Mesothelial cell of epicardium (in vitro differentiated cells): ENCODE data around the gene ABCA13. TPM values are rescaled to one million over a fixed set of nuclear protein-coding genes. Genes with fewer than 3 reads are reported as not detected.

Experiments
- DNase-seq, 2 experiments: peaks; one replicate each; pipeline ENCODE4 v3.0.0; 2021; ENCODE audit warnings: low spot score in 2 of 2; ENCODE audit not compliant: unreplicated experiment in 2 of 2
- H3K27ac Mint-ChIP-seq: 2 replicates; pipeline ENCODE4 v1.8.0; 2021; ENCODE audit warnings: mixed read lengths
- H3K27me3 Mint-ChIP-seq: 2 replicates; pipeline ENCODE4 v1.8.0; 2021; ENCODE audit warnings: low read depth, mixed read lengths
- H3K36me3 Mint-ChIP-seq: 2 replicates; pipeline ENCODE4 v1.8.0; 2021; ENCODE audit warnings: mixed read lengths
- H3K4me1 Mint-ChIP-seq: 2 replicates; pipeline ENCODE4 v1.8.0; 2021; ENCODE audit warnings: mixed read lengths
- H3K4me3 Mint-ChIP-seq: 2 replicates; pipeline ENCODE4 v1.8.0; 2021; ENCODE audit warnings: mild to moderate bottlenecking, moderate library complexity, mixed read lengths
- H3K9me3 Mint-ChIP-seq: 2 replicates; pipeline ENCODE4 v1.8.0; 2021; ENCODE audit warnings: mixed read lengths
- CTCF ChIP-seq: fragments of 200-600 bp; sonication (generic); IDR thresholded peaks from one replicate; pipeline ENCODE4 v1.5.0; 2021; ENCODE audit warnings: antibody characterized with exemption; ENCODE audit not compliant: unreplicated experiment
- total RNA-seq: library from RNA; stranded (reverse); gene quantifications from 3 replicates; pipeline ENCODE4 v1.2.1, GENCODE V29; 2021

The ABCA13 gene
- total RNA-seq, 1 donor from 2014 or later, result 0.29 TPM

DNA sequence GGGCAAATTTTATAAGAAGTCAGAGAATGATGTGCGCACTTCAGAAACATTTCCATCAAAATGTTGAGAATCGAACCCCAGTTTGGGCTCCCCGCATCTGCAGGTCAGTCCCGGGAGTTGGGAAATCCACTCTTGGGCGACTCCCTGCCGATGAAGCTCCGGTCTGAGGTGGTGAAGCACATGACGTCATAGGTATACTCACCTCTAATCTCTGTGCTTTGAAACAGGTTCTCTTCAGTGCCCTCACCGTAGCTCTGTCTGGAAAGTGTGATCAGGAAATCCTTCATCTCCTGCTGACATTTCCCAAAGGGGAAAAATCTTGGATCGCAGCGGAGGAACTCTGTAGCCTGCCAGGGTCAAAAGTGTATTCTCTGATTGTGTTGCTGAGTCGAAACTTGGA is 138.5 kb downstream of the ABCA13 start:
- H3K27me3 Mint-ChIP-seq, result peaks cover 7% of the 10 kb centered on the region
- H3K36me3 Mint-ChIP-seq, result no peaks in the 10 kb centered on the region
- H3K9me3 Mint-ChIP-seq, result no peaks in the 10 kb centered on the region
- DNase-seq, result no peak
- H3K27ac Mint-ChIP-seq, result no peak overlapping the region
- no peak overlapping the region for H3K4me3 Mint-ChIP-seq
- H3K4me1 Mint-ChIP-seq, result no peaks in the 10 kb centered on the region
- no peak for TF ChIP-seq CTCF

DNA sequence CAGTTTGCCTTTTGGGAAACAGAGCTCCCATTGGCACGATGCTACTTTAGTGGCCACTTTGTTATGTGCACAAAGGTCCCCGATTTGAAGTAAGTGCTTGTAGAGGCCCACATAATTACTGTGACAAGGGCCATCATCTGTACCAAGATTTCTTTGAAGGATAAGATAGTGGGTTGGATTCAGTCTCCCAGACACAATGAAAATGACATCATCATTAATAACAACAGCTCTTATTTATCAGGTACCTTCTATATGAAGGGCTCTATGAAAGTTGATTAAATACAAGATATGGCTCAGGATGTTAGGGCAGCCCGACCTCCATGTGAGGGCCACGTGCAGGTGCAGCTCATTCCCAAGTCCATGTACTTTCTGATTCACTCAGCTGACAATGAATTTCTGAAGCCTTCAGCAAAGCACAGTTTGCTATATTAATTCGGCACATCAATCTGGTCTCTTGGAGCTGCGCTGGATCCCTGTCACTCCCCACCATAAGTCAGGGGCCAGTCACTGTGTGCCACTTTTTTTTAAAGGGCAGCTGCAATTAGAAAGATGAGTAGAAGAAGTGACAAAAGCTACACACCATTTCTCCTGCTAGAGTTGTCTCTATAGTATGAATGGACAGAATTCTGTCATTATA is 140.3 kb downstream of the ABCA13 start:
- peaks cover 5% of the 10 kb centered on the region for H3K27me3 Mint-ChIP-seq
- no peaks in the 10 kb centered on the region for H3K4me1 Mint-ChIP-seq
- TF ChIP-seq CTCF, result no peak
- H3K27ac Mint-ChIP-seq, result no peak overlapping the region
- H3K4me3 Mint-ChIP-seq, result no peak overlapping the region
- DNase-seq, result no peak
- H3K9me3 Mint-ChIP-seq, result no peaks in the 10 kb centered on the region
- no peaks in the 10 kb centered on the region for H3K36me3 Mint-ChIP-seq

GRCh38 chr7:48312151-48312550 is 140.9 kb downstream of the ABCA13 start:
- no peak overlapping the region for H3K4me3 Mint-ChIP-seq
- no peak for TF ChIP-seq CTCF
- no peak for DNase-seq
- H3K4me1 Mint-ChIP-seq, result no peaks in the 10 kb centered on the region
- H3K27ac Mint-ChIP-seq, result no peak overlapping the region
- peaks cover 5% of the 10 kb centered on the region for H3K27me3 Mint-ChIP-seq
- H3K9me3 Mint-ChIP-seq, result no peaks in the 10 kb centered on the region
- H3K36me3 Mint-ChIP-seq, result no peaks in the 10 kb centered on the region

- Mint-ChIP-seq H3K4me3 (no peak overlapping the region), H3K4me1 (no peaks in the 10 kb centered on the region), H3K9me3 (no peaks in the 10 kb centered on the region), H3K27me3 (no peaks in the 10 kb centered on the region), H3K27ac (no peak overlapping the region), H3K36me3 (no peaks in the 10 kb centered on the region)
- no peak for TF ChIP-seq CTCF
- no peak for DNase-seq
These were observed 145.5 kb downstream of the ABCA13 start for GRCh38 chr7:48316768-48317167.

- Mint-ChIP-seq H3K4me1 (no peaks in the 10 kb centered on the region), H3K27ac (no peak overlapping the region), H3K27me3 (no peaks in the 10 kb centered on the region), H3K36me3 (no peaks in the 10 kb centered on the region), H3K4me3 (no peak overlapping the region), H3K9me3 (no peaks in the 10 kb centered on the region)
- no peak for TF ChIP-seq CTCF
- no peak for DNase-seq
These were observed 146.1 kb downstream of the ABCA13 start for GRCh38 chr7:48317360-48317759.
